ENCODE measurements around the gene CBFB. TPM values are rescaled to one million over a fixed set of nuclear protein-coding genes. Genes with fewer than 3 reads are reported as not detected.

The CBFB gene
- total and polyA plus RNA-seq, 2 of the 13 experiments (the other 11 are each of a cell fraction or from before 2014, with no cell fraction given) = 22.1 to 70.8 TPM

DNA sequence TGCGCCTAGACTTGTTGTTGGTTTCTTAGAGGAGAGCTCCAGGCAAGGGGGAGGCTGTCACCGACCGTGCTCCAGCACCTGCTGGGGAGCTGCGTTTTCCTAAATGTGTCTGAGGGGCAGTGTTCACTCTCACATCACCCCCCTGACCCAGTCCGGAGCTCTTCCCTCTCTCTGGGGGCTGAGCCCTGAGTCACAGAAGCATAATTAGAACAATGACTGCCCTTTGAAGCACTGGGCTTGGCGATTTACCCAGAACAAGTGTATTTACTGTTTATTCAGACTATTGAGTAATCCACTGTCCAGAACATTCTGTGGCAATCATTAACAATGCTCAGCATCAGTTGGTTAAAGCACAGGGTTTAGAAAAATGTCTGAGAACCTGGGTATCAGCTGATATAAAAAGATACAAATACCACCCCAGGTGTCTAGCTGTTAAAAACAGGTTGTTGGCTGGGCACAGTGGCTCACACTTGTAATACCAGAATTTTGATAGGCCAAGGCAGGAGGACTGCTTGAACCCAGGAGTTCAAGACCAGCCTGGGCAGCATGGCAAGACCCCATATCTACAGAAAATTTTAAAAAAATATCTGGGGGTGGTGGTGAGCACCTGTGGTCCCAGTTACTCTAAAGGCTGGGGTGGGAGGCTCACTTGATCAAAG, 32.5 kb upstream of the CBFB start (continued):
- TF ChIP-seq, protein P1, sequence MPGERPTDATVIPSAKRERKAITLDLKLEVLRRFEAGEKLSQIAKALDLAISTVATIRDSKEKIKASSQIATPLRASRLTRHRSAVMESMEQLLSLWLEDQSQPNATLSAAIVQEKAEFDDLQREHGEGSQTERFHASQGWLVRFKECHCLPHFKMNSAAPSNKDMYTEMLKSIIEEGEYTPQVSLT (CRISPR knock-in tag; IDR thresholded peaks at IDR 0.05; ENCODE audit: borderline replicate concordance, low read depth) = no peak
- TF ChIP-seq KDM4B (CRISPR knock-in tag; IDR thresholded peaks at IDR 0.05) (no peak), POLR2A (IDR thresholded peaks at IDR 0.05; ENCODE audit: insufficient read depth in 1 of 2, low read depth in 2 of 2, low read length in 2 of 2) (no peak), SAFB2 (CRISPR knock-in tag; IDR thresholded peaks at IDR 0.05; ENCODE audit: borderline replicate concordance, low read depth) (no peak), ZNF703 (CRISPR knock-in tag; IDR thresholded peaks at IDR 0.05; ENCODE audit: borderline replicate concordance) (no peak), ERF (CRISPR knock-in tag; IDR thresholded peaks at IDR 0.05) (peak; percentile 39; the same call in 1 of the 2 replicates), ZNF10 (CRISPR knock-in tag; IDR thresholded peaks at IDR 0.05; ENCODE audit: borderline replicate concordance, low read depth) (no peak), ZNF816 (CRISPR knock-in tag; IDR thresholded peaks at IDR 0.05; ENCODE audit: borderline replicate concordance) (peak; percentile 83), NPAS2 (CRISPR knock-in tag; IDR thresholded peaks at IDR 0.05; ENCODE audit: borderline replicate concordance) (no peak), ZNF264 (CRISPR knock-in tag; IDR thresholded peaks at IDR 0.05) (peak; percentile 75; the same call in 1 of the 2 replicates), HOXA5 (CRISPR knock-in tag; IDR thresholded peaks at IDR 0.05) (no peak), KDM3A (CRISPR knock-in tag; IDR thresholded peaks at IDR 0.05; ENCODE audit: low read depth) (no peak), SALL1 (CRISPR knock-in tag; IDR thresholded peaks at IDR 0.05) (peak; percentile 66)
- TF ChIP-seq, protein P2, sequence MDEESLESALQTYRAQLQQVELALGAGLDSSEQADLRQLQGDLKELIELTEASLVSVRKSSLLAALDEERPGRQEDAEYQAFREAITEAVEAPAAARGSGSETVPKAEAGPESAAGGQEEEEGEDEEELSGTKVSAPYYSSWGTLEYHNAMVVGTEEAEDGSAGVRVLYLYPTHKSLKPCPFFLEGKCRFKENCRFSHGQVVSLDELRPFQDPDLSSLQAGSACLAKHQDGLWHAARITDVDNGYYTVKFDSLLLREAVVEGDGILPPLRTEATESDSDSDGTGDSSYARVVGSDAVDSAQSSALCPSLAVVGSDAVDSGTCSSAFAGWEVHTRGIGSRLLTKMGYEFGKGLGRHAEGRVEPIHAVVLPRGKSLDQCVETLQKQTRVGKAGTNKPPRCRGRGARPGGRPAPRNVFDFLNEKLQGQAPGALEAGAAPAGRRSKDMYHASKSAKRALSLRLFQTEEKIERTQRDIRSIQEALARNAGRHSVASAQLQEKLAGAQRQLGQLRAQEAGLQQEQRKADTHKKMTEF (CRISPR knock-in tag; IDR thresholded peaks at IDR 0.05) = peak; percentile 78
- TF ChIP-seq, protein P3, sequence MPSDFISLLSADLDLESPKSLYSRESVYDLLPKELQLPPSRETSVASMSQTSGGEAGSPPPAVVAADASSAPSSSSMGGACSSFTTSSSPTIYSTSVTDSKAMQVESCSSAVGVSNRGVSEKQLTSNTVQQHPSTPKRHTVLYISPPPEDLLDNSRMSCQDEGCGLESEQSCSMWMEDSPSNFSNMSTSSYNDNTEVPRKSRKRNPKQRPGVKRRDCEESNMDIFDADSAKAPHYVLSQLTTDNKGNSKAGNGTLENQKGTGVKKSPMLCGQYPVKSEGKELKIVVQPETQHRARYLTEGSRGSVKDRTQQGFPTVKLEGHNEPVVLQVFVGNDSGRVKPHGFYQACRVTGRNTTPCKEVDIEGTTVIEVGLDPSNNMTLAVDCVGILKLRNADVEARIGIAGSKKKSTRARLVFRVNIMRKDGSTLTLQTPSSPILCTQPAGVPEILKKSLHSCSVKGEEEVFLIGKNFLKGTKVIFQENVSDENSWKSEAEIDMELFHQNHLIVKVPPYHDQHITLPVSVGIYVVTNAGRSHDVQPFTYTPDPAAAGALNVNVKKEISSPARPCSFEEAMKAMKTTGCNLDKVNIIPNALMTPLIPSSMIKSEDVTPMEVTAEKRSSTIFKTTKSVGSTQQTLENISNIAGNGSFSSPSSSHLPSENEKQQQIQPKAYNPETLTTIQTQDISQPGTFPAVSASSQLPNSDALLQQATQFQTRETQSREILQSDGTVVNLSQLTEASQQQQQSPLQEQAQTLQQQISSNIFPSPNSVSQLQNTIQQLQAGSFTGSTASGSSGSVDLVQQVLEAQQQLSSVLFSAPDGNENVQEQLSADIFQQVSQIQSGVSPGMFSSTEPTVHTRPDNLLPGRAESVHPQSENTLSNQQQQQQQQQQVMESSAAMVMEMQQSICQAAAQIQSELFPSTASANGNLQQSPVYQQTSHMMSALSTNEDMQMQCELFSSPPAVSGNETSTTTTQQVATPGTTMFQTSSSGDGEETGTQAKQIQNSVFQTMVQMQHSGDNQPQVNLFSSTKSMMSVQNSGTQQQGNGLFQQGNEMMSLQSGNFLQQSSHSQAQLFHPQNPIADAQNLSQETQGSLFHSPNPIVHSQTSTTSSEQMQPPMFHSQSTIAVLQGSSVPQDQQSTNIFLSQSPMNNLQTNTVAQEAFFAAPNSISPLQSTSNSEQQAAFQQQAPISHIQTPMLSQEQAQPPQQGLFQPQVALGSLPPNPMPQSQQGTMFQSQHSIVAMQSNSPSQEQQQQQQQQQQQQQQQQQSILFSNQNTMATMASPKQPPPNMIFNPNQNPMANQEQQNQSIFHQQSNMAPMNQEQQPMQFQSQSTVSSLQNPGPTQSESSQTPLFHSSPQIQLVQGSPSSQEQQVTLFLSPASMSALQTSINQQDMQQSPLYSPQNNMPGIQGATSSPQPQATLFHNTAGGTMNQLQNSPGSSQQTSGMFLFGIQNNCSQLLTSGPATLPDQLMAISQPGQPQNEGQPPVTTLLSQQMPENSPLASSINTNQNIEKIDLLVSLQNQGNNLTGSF (CRISPR knock-in tag; IDR thresholded peaks at IDR 0.05) = no peak
- TF ChIP-seq, protein P4, sequence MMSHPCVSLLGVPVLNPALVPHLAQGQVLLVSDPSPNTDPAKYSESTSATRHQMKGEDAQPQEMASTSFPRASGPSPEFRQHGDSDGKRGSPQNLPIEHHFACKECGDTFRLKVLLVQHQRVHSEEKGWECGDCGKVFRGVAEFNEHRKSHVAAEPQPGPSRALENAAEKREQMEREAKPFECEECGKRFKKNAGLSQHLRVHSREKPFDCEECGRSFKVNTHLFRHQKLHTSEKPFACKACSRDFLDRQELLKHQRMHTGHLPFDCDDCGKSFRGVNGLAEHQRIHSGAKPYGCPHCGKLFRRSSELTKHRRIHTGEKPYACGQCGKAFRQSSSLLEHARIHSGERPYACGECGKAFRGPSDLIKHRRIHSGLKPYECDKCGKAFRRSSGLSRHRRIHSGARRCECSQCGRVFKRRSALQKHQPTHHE (CRISPR knock-in tag; IDR thresholded peaks at IDR 0.05; ENCODE audit: borderline replicate concordance) = 0 out of 2 replicates have a peak, but pooled peaks have one; percentile 51
